Nephron progenitor cell (in vitro differentiated cells): ENCODE data around the gene NOL6.

Experiments used
- DNase-seq: peaks from one replicate; pipeline ENCODE4 v3.0.0; 2021
- H3K27ac Mint-ChIP-seq: 2 replicates; pipeline ENCODE4 v1.8.0; 2021; ENCODE audit warnings: mild to moderate bottlenecking, moderate library complexity, mixed read lengths
- H3K27me3 Mint-ChIP-seq: 2 replicates; pipeline ENCODE4 v1.8.0; 2021; ENCODE audit warnings: mild to moderate bottlenecking, low read depth, mixed read lengths; ENCODE audit not compliant: poor library complexity
- H3K36me3 Mint-ChIP-seq: 2 replicates; pipeline ENCODE4 v1.8.0; 2021; ENCODE audit warnings: low read depth, mixed read lengths
- H3K4me1 Mint-ChIP-seq: 2 replicates; pipeline ENCODE4 v1.8.0; 2021; ENCODE audit warnings: mixed read lengths
- H3K4me3 Mint-ChIP-seq: 2 replicates; pipeline ENCODE4 v1.8.0; 2021; ENCODE audit warnings: mild to moderate bottlenecking, moderate library complexity, mixed read lengths
- H3K9me3 Mint-ChIP-seq: 2 replicates; pipeline ENCODE4 v1.8.0; 2021; ENCODE audit warnings: mild to moderate bottlenecking, moderate library complexity, mixed read lengths
- CTCF ChIP-seq: fragments of 200-600 bp; sonication (generic); IDR thresholded peaks from 2 replicates; pipeline ENCODE4 v1.5.0; 2021; ENCODE audit warnings: antibody characterized with exemption

NOL6 gene

GRCh38 chr9:33453999-33454660, 19.6 kb downstream of the NOL6 start:
- Mint-ChIP-seq H3K9me3 (no peaks in the 10 kb centered on the region), H3K27me3 (peaks cover 7% of the 10 kb centered on the region), H3K4me1 (peaks cover 13% of the 10 kb centered on the region)

GRCh38 chr9:33453286-33453860, 20.4 kb downstream of the NOL6 start:
- H3K9me3 Mint-ChIP-seq = no peaks in the 10 kb centered on the region
- peaks cover 14% of the 10 kb centered on the region for H3K27me3 Mint-ChIP-seq
- no peak overlapping the region for H3K4me3 Mint-ChIP-seq
- no peak overlapping the region for H3K27ac Mint-ChIP-seq
- no peak for TF ChIP-seq CTCF
- peaks cover 14% of the 10 kb centered on the region for H3K4me1 Mint-ChIP-seq
- no peak for DNase-seq
- H3K36me3 Mint-ChIP-seq = no peaks in the 10 kb centered on the region

More at GRCh38 chr9:33453999-33454660, 19.6 kb downstream of the NOL6 start:
- H3K27ac Mint-ChIP-seq = no peak overlapping the region
- no peak for DNase-seq
- no peak for TF ChIP-seq CTCF
- no peaks in the 10 kb centered on the region for H3K36me3 Mint-ChIP-seq
- H3K4me3 Mint-ChIP-seq = no peak overlapping the region

- Mint-ChIP-seq H3K36me3 (no peaks in the 10 kb centered on the region), H3K9me3 (no peaks in the 10 kb centered on the region), H3K27ac (no peak overlapping the region), H3K27me3 (peaks cover 20% of the 10 kb centered on the region), H3K4me3 (no peak overlapping the region), H3K4me1 (peaks cover 19% of the 10 kb centered on the region)
- peak; percentile 75 for DNase-seq
- peak; percentile 78 for TF ChIP-seq CTCF
Observed at GRCh38 chr9:33452828-33453271, 20.9 kb downstream of the NOL6 start.

- Mint-ChIP-seq H3K4me1 (peaks cover 38% of the 10 kb centered on the region), H3K36me3 (no peaks in the 10 kb centered on the region), H3K4me3 (no peak overlapping the region), H3K27ac (no peak overlapping the region), H3K27me3 (peaks cover 36% of the 10 kb centered on the region), H3K9me3 (no peaks in the 10 kb centered on the region)
- DNase-seq = no peak
- TF ChIP-seq CTCF = no peak
Observed at GRCh38 chr9:33450621-33451146, 23.0 kb downstream of the NOL6 start.

- H3K4me3 Mint-ChIP-seq = no peak overlapping the region
- H3K9me3 Mint-ChIP-seq = no peaks in the 10 kb centered on the region
- H3K27ac Mint-ChIP-seq = no peak overlapping the region
- H3K36me3 Mint-ChIP-seq = no peaks in the 10 kb centered on the region
- H3K4me1 Mint-ChIP-seq = peaks cover 48% of the 10 kb centered on the region
- DNase-seq = no peak
- no peak for TF ChIP-seq CTCF
- H3K27me3 Mint-ChIP-seq = peaks cover 36% of the 10 kb centered on the region
Observed at GRCh38 chr9:33449715-33450114, 24.0 kb downstream of the NOL6 start.
